ENCODE data around the gene ACHE. TPM values are rescaled to one million over a fixed set of nuclear protein-coding genes. Genes with fewer than 3 reads are reported as not detected.

Gene ACHE
- total and polyA plus RNA-seq, 4 donors = 0.15 to 17.6 (median 0.21) TPM

DNA sequence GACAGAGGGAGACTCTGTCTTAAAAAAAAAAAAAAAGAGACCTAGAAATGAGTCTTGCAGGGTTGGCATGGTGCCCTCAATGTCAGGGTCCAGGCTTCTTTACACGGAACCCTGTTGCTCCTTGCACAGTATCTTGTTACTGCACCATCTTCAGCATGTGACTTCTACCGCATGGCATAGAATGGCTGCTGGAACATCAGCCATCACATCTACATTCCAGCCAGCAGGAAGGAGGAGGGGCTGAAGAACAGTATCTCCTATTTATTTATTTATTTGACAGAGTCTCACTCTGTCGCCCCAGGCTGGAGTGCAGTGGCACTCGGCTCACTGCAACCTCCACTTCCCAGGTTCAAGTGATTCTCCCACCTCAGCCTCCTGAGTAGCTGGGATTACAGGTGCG, 3.7 kb upstream of the ACHE start (continued):
- TF ChIP-seq, protein P1, sequence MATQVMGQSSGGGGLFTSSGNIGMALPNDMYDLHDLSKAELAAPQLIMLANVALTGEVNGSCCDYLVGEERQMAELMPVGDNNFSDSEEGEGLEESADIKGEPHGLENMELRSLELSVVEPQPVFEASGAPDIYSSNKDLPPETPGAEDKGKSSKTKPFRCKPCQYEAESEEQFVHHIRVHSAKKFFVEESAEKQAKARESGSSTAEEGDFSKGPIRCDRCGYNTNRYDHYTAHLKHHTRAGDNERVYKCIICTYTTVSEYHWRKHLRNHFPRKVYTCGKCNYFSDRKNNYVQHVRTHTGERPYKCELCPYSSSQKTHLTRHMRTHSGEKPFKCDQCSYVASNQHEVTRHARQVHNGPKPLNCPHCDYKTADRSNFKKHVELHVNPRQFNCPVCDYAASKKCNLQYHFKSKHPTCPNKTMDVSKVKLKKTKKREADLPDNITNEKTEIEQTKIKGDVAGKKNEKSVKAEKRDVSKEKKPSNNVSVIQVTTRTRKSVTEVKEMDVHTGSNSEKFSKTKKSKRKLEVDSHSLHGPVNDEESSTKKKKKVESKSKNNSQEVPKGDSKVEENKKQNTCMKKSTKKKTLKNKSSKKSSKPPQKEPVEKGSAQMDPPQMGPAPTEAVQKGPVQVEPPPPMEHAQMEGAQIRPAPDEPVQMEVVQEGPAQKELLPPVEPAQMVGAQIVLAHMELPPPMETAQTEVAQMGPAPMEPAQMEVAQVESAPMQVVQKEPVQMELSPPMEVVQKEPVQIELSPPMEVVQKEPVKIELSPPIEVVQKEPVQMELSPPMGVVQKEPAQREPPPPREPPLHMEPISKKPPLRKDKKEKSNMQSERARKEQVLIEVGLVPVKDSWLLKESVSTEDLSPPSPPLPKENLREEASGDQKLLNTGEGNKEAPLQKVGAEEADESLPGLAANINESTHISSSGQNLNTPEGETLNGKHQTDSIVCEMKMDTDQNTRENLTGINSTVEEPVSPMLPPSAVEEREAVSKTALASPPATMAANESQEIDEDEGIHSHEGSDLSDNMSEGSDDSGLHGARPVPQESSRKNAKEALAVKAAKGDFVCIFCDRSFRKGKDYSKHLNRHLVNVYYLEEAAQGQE (IDR thresholded peaks at IDR 0.05) = no peak

DNA sequence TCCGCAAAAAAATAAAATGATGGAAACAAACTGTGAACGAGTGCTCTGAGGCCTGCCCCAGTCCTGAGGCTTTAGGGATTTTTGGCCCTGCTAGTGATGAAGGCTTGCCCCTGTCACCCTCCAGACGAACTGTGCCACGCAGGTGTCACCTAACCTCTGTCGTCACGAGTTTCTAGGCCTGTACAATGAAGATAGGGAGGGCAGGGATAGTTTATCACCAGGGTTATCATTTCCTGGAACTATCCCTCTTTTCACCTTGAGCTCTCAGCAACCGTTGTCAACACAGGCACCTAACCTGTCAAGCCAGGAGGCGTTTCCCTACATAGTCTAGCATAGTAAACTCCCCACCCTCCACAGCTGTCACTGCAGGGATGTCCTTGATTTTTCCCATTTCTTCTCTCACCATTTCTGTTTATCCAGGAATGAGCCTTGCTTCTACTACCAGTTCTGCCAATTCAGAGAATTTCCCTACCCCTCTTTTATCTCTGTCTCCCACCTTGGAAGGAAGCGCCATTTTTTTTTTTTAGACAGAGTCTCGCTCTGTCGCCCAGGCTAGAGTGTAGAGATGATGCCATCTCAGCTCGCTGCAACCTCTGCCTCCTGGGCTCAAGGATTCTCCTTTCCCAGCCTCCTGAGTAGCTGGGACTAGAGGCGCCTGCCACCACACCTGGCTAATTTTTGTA, 2.2 kb upstream of the ACHE start:
- H3K4me3 ChIP-seq (ENCODE audit: low read depth in 1 of 3, low read length in 3 of 3) = no peak overlapping the region
- DNase-seq (ENCODE audit: low spot score) = no peak
- peak overlapping the region in 1 of 2 donors; percentile 32 for H3K27ac ChIP-seq (ENCODE audit: low read depth in 1 of 2, low read length in 2 of 2)
- peaks cover 9 to 41% (median 24%) of the 10 kb centered on the region in 4 donors for H3K4me1 ChIP-seq (ENCODE audit: control insufficient read depth in 4 of 4, insufficient read depth in 4 of 4, low read length in 3 of 4)
- TF ChIP-seq RXRA (IDR thresholded peaks at IDR 0.05) = no peak
- H3K9ac ChIP-seq (ENCODE audit: low read depth in 1 of 2, low read length in 2 of 2) = no peak overlapping the region
- H3K27me3 ChIP-seq (ENCODE audit: control insufficient read depth in 4 of 4, insufficient read depth in 4 of 4, low read length in 3 of 4) = peaks cover 0 to 6% (median 0%) of the 10 kb centered on the region in 4 donors
- no peaks in the 10 kb centered on the region for H3K9me3 ChIP-seq (ENCODE audit: control insufficient read depth in 4 of 4, low read length in 3 of 4)
- H3K36me3 ChIP-seq (ENCODE audit: control insufficient read depth in 4 of 4, insufficient read depth in 3 of 4, low read depth in 1 of 4, low read length in 3 of 4) = no peaks in the 10 kb centered on the region
- 69% methylated on average over 13 of the region's 13 CpGs for WGBS

DNA sequence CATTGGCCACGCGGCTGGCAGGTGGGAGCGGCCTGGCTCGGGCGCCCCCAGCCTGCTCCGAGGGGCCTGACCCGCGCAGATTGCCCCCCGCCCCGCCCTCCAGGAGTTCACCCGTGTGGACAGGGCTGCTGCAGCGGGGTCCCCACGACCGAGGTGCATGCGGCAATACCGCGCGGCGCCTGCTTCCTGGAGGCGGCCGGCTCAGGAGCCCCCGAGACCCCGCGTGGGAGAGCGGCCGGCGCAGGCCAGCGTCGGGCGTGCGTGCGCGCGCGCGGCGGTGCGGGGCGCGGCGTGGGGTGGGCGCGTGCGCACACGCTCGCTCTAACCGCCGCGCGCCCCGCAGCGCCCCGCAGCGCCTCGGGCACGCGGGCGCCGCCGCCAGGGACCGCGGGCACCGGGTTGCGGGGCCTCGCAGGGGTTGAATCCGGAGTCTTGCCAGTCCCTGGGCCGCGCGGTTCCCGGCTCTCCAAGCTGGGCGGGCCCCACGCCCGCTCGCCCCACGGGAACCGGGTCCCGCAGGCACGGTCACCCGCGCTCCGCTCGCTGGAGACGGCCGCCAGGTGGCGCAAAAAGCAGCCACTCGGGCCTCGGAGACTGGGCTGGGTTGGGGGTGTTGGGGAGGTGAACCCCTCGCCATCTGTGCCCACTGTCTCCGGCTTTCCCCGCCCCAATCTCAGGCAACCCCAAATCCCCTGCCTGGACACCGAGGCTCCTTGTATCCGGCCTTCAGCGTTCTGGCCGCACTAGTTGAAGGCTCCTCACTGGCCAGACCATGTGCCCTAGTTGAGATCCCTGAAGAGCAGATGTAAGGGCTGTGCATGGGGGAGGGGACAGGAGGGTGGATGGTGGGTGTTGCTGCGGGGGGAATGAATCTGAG, 1.3 kb upstream of the ACHE start:
- WGBS = 2% methylated on average over 95 of the region's 95 CpGs
- TF ChIP-seq, protein P2, sequence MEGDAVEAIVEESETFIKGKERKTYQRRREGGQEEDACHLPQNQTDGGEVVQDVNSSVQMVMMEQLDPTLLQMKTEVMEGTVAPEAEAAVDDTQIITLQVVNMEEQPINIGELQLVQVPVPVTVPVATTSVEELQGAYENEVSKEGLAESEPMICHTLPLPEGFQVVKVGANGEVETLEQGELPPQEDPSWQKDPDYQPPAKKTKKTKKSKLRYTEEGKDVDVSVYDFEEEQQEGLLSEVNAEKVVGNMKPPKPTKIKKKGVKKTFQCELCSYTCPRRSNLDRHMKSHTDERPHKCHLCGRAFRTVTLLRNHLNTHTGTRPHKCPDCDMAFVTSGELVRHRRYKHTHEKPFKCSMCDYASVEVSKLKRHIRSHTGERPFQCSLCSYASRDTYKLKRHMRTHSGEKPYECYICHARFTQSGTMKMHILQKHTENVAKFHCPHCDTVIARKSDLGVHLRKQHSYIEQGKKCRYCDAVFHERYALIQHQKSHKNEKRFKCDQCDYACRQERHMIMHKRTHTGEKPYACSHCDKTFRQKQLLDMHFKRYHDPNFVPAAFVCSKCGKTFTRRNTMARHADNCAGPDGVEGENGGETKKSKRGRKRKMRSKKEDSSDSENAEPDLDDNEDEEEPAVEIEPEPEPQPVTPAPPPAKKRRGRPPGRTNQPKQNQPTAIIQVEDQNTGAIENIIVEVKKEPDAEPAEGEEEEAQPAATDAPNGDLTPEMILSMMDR (IDR thresholded peaks at IDR 0.05; ENCODE audit: low read depth, low read length, missing input control) = peak; percentile 64
- TF ChIP-seq, protein P1 (IDR thresholded peaks at IDR 0.05) = peak; percentile 12
- TF ChIP-seq RAD21 (IDR thresholded peaks at IDR 0.05) (peak; percentile 66 to 81), YY1 (IDR thresholded peaks at IDR 0.05) (no peak)
- Histone ChIP-seq H3K27me3 (ENCODE audit: control insufficient read depth in 4 of 4, insufficient read depth in 4 of 4, low read length in 3 of 4) (peaks cover 0 to 6% (median 0%) of the 10 kb centered on the region in 4 donors), H3K9ac (ENCODE audit: low read depth in 1 of 2, low read length in 2 of 2) (no peak overlapping the region), H3K27ac (ENCODE audit: low read depth in 1 of 2, low read length in 2 of 2) (peak overlapping the region; percentile 62 to 78), H3K36me3 (ENCODE audit: control insufficient read depth in 4 of 4, insufficient read depth in 3 of 4, low read depth in 1 of 4, low read length in 3 of 4) (no peaks in the 10 kb centered on the region), H3K4me3 (ENCODE audit: low read depth in 1 of 3, low read length in 3 of 3) (peak overlapping the region in 1 of 3 donors; percentile 61), H3K4me1 (ENCODE audit: control insufficient read depth in 4 of 4, insufficient read depth in 4 of 4, low read length in 3 of 4) (peaks cover 6 to 38% (median 23%) of the 10 kb centered on the region in 4 donors), H3K9me3 (ENCODE audit: control insufficient read depth in 4 of 4, low read length in 3 of 4) (no peaks in the 10 kb centered on the region)
- peak; percentile 79 for DNase-seq (ENCODE audit: low spot score)

Measured in liver (tissue), 9 donors.